ENCODE measurements around the gene CARD6. TPM values are rescaled to one million over a fixed set of nuclear protein-coding genes. Genes with fewer than 3 reads are reported as not detected.
"Not testable (repeated sequence)": the region's sequence is repeated elsewhere in the genome, so short reads cannot be mapped to it uniquely, and the experiment has no call there.

CARD6 gene
- total RNA-seq, 1 donor from 2014 or later: 0.72 TPM

GRCh38 chr5:40853632-40854192 lies 12.5 kb downstream of the CARD6 start:
- Mint-ChIP-seq H3K4me3 (ENCODE audit: unreplicated experiment) (no peak overlapping the region), H3K9me3 (ENCODE audit: low read depth) (no peaks in the 10 kb centered on the region), H3K4me1 (ENCODE audit: low read depth) (no peaks in the 10 kb centered on the region), H3K27me3 (ENCODE audit: low read depth) (peaks cover 4% of the 10 kb centered on the region), H3K27ac (ENCODE audit: unreplicated experiment) (no peak overlapping the region), H3K36me3 (ENCODE audit: low read depth) (no peaks in the 10 kb centered on the region)
- no peak for DNase-seq (ENCODE audit: low spot score)
- TF ChIP-seq, protein P1, sequence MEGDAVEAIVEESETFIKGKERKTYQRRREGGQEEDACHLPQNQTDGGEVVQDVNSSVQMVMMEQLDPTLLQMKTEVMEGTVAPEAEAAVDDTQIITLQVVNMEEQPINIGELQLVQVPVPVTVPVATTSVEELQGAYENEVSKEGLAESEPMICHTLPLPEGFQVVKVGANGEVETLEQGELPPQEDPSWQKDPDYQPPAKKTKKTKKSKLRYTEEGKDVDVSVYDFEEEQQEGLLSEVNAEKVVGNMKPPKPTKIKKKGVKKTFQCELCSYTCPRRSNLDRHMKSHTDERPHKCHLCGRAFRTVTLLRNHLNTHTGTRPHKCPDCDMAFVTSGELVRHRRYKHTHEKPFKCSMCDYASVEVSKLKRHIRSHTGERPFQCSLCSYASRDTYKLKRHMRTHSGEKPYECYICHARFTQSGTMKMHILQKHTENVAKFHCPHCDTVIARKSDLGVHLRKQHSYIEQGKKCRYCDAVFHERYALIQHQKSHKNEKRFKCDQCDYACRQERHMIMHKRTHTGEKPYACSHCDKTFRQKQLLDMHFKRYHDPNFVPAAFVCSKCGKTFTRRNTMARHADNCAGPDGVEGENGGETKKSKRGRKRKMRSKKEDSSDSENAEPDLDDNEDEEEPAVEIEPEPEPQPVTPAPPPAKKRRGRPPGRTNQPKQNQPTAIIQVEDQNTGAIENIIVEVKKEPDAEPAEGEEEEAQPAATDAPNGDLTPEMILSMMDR (IDR thresholded peaks at IDR 0.05): no peak

DNA sequence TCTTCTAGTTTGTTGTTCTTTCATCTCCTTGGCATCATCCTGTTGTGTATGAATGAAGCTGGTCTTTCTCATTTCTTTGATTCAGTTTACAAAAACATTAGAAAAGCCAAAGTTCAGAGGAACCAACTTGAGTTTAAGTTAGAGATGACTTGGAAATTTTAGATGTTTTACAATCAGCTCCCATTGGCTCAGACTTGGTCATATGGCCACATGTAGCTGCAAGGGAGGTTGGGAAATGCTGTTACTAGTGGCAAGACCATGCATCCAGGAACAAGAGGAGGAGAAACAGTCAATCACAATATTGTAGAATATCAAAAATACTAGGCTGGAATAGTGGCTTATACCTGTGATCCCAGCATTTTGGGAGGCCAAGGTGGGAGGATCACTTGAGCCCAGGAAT lies 19.5 kb downstream of the CARD6 start:
- Mint-ChIP-seq H3K9me3 (ENCODE audit: low read depth) (peaks cover 21% of the 10 kb centered on the region), H3K27me3 (ENCODE audit: low read depth) (no peaks in the 10 kb centered on the region), H3K27ac (ENCODE audit: unreplicated experiment) (no peak overlapping the region), H3K4me3 (ENCODE audit: unreplicated experiment) (no peak overlapping the region), H3K36me3 (ENCODE audit: low read depth) (peaks cover 2% of the 10 kb centered on the region), H3K4me1 (ENCODE audit: low read depth) (no peaks in the 10 kb centered on the region)
- DNase-seq (ENCODE audit: low spot score): no peak
- TF ChIP-seq, protein P1 (IDR thresholded peaks at IDR 0.05): no peak

- DNase-seq (ENCODE audit: low spot score); H3K27ac Mint-ChIP-seq (ENCODE audit: unreplicated experiment); H3K4me3 Mint-ChIP-seq (ENCODE audit: unreplicated experiment); H3K4me1 Mint-ChIP-seq (ENCODE audit: low read depth); H3K36me3 Mint-ChIP-seq (ENCODE audit: low read depth); H3K27me3 Mint-ChIP-seq (ENCODE audit: low read depth): not testable (repeated sequence)
- peaks cover 21% of the 10 kb centered on the region for H3K9me3 Mint-ChIP-seq (ENCODE audit: low read depth)
Measured at GRCh38 chr5:40865004-40865403, 23.8 kb downstream of the CARD6 start.

- peaks cover 15% of the 10 kb centered on the region for H3K9me3 Mint-ChIP-seq (ENCODE audit: low read depth)
Measured at GRCh38 chr5:40866844-40867243, 25.7 kb downstream of the CARD6 start.

DNA sequence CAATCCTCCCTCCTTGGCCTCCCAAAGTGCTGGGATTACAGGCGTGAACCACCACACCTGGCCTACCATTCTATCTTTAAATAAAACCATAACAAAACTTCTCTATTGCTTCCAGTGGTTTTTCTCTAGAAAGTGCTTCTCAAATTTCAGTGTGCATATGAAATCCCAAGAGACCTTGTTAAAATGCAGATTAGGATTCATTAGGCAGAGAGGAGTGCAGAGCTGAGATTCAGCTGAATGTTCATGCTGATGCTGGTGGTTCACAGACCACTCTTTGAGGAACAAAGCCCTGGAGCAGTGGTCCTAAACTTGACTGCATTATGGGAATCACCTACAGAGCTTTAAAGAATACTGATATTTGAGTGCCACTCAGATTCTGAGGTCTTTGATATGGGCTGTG lies 28.2 kb downstream of the CARD6 start:
- TF ChIP-seq, protein P1 (IDR thresholded peaks at IDR 0.05): no peak
- peaks cover 21% of the 10 kb centered on the region for H3K27me3 Mint-ChIP-seq (ENCODE audit: low read depth)
- DNase-seq (ENCODE audit: low spot score): no peak

More at GRCh38 chr5:40866844-40867243, 25.7 kb downstream of the CARD6 start:
- TF ChIP-seq, protein P1 (IDR thresholded peaks at IDR 0.05): no peak
- Mint-ChIP-seq H3K4me1 (ENCODE audit: low read depth) (no peaks in the 10 kb centered on the region), H3K27ac (ENCODE audit: unreplicated experiment) (no peak overlapping the region), H3K27me3 (ENCODE audit: low read depth) (peaks cover 10% of the 10 kb centered on the region), H3K4me3 (ENCODE audit: unreplicated experiment) (no peak overlapping the region), H3K36me3 (ENCODE audit: low read depth) (peaks cover 2% of the 10 kb centered on the region)
- DNase-seq (ENCODE audit: low spot score): no peak

GRCh38 chr5:40871177-40871576 lies 30.0 kb downstream of the CARD6 start:
- peaks cover 28% of the 10 kb centered on the region for H3K27me3 Mint-ChIP-seq (ENCODE audit: low read depth)
- H3K36me3 Mint-ChIP-seq (ENCODE audit: low read depth): no peaks in the 10 kb centered on the region

More for the DNA sequence above, 28.2 kb downstream of the CARD6 start:
- Mint-ChIP-seq H3K4me3 (ENCODE audit: unreplicated experiment) (no peak overlapping the region), H3K9me3 (ENCODE audit: low read depth) (peaks cover 12% of the 10 kb centered on the region), H3K27ac (ENCODE audit: unreplicated experiment) (no peak overlapping the region), H3K36me3 (ENCODE audit: low read depth) (peaks cover 2% of the 10 kb centered on the region), H3K4me1 (ENCODE audit: low read depth) (no peaks in the 10 kb centered on the region)

GRCh38 chr5:40872253-40872652 lies 31.1 kb downstream of the CARD6 start:
- not testable (repeated sequence) for H3K4me3 Mint-ChIP-seq (ENCODE audit: unreplicated experiment); DNase-seq (ENCODE audit: low spot score); H3K9me3 Mint-ChIP-seq (ENCODE audit: low read depth); H3K27ac Mint-ChIP-seq (ENCODE audit: unreplicated experiment); H3K4me1 Mint-ChIP-seq (ENCODE audit: low read depth); H3K36me3 Mint-ChIP-seq (ENCODE audit: low read depth)
- H3K27me3 Mint-ChIP-seq (ENCODE audit: low read depth): peaks cover 32% of the 10 kb centered on the region

More at GRCh38 chr5:40871177-40871576, 30.0 kb downstream of the CARD6 start:
- DNase-seq (ENCODE audit: low spot score): no peak
- Mint-ChIP-seq H3K4me1 (ENCODE audit: low read depth) (no peaks in the 10 kb centered on the region), H3K9me3 (ENCODE audit: low read depth) (no peaks in the 10 kb centered on the region), H3K4me3 (ENCODE audit: unreplicated experiment) (no peak overlapping the region), H3K27ac (ENCODE audit: unreplicated experiment) (no peak overlapping the region)
- TF ChIP-seq, protein P1 (IDR thresholded peaks at IDR 0.05): no peak
